MM.1S (cell line): ENCODE results near the gene CYP24A1.

ENCODE experiments used
- DNase-seq: peaks from one replicate; pipeline ENCODE4 v3.0.0-alpha.2; 2015
- H2AFZ ChIP-seq: fragments of 300-600 bp; sonication (generic); 2 replicates; pipeline ENCODE4 v1.6.0; 2016; ENCODE audit warnings: antibody characterized with exemption, low read length
- H3F3A ChIP-seq: fragments of 300-600 bp; sonication (generic); 2 replicates; pipeline ENCODE4 v1.6.1; 2016; ENCODE audit warnings: mild to moderate bottlenecking, antibody characterized with exemption, low read length, moderate library complexity, mixed read lengths; ENCODE audit not compliant: insufficient read depth
- H3K27ac ChIP-seq: fragments of 300-600 bp; sonication (generic); 2 replicates; pipeline ENCODE4 v1.5.1; 2016; ENCODE audit warnings: mild to moderate bottlenecking, low read length
- H3K27me3 ChIP-seq: fragments of 300-600 bp; sonication (generic); replicated peaks from 2 replicates; pipeline ENCODE4 v1.6.0; 2016; ENCODE audit warnings: low read length; ENCODE audit not compliant: insufficient read depth
- H3K36me3 ChIP-seq: fragments of 300-600 bp; sonication (generic); replicated peaks from 2 replicates; pipeline ENCODE4 v1.6.1; 2016; ENCODE audit warnings: mild to moderate bottlenecking, low read length, mixed read lengths; ENCODE audit not compliant: insufficient read depth
- H3K4me1 ChIP-seq: fragments of 300-600 bp; sonication (generic); 2 replicates; pipeline ENCODE4 v1.6.1; 2016; ENCODE audit warnings: low read length, mixed read lengths
- H3K4me2 ChIP-seq: fragments of 300-600 bp; sonication (generic); 2 replicates; pipeline ENCODE4 v1.6.0; 2016; ENCODE audit warnings: low read depth, low read length
- H3K4me3 ChIP-seq: fragments of 300-600 bp; sonication (generic); 2 replicates; pipeline ENCODE4 v1.5.1; 2016; ENCODE audit warnings: low read length, mixed read lengths
- H3K79me2 ChIP-seq: fragments of 300-600 bp; sonication (generic); 2 replicates; pipeline ENCODE4 v1.6.1; 2016; ENCODE audit warnings: mixed run types, low read length, mixed read lengths
- H3K9ac ChIP-seq: fragments of 300-600 bp; sonication (generic); 2 replicates; pipeline ENCODE4 v1.6.1; 2016; ENCODE audit warnings: low read length, mixed read lengths
- H3K9me2 ChIP-seq: fragments of 300-600 bp; sonication (generic); replicated peaks from 2 replicates; pipeline ENCODE4 v1.6.1; 2016; ENCODE audit warnings: mild to moderate bottlenecking, low read length, mixed read lengths; ENCODE audit not compliant: insufficient read depth
- H3K9me3 ChIP-seq: fragments of 300-600 bp; sonication (generic); replicated peaks from 2 replicates; pipeline ENCODE4 v1.6.1; 2016; ENCODE audit warnings: mild to moderate bottlenecking, low read length, mixed read lengths; ENCODE audit not compliant: insufficient read depth
- H4K20me1 ChIP-seq: fragments of 300-600 bp; sonication (generic); 2 replicates; pipeline ENCODE4 v1.6.1; 2016; ENCODE audit warnings: mild to moderate bottlenecking, low read length, moderate library complexity, mixed read lengths; ENCODE audit not compliant: insufficient read depth
- CTCF ChIP-seq: fragments of 300-600 bp; sonication (generic); IDR thresholded peaks from 2 replicates; pipeline ENCODE4 v1.5.1; 2016; ENCODE audit warnings: antibody characterized with exemption, low read length, mixed read lengths
- EZH2 ChIP-seq: fragments of 300-600 bp; sonication (generic); optimal IDR thresholded peaks from 2 replicates; pipeline ENCODE3; 2017; ENCODE audit warnings: low read depth, mild to moderate bottlenecking, antibody characterized with exemption, low read length, mixed read lengths
- EZH2phosphoT487 ChIP-seq: fragments of 300-600 bp; sonication (generic); IDR thresholded peaks from 2 replicates; pipeline ENCODE4 v1.6.1; 2018; ENCODE audit warnings: antibody characterized with exemption, low read length

The CYP24A1 gene

GRCh38 chr20:54163402-54163801 is 10.4 kb downstream of the CYP24A1 start:
- Histone ChIP-seq H3K4me3 (no peak overlapping the region), H2AFZ (no peak overlapping the region), H3K4me1 (no peaks in the 10 kb centered on the region), H3F3A (no peaks in the 10 kb centered on the region), H3K27ac (no peak overlapping the region), H4K20me1 (no peaks in the 10 kb centered on the region), H3K36me3 (no peaks in the 10 kb centered on the region), H3K9ac (no peak overlapping the region), H3K4me2 (no peak overlapping the region), H3K9me2 (no peaks in the 10 kb centered on the region), H3K9me3 (no peaks in the 10 kb centered on the region), H3K79me2 (no peaks in the 10 kb centered on the region), H3K27me3 (no peaks in the 10 kb centered on the region)
- no peak for DNase-seq
- TF ChIP-seq CTCF (no peak), EZH2 (no peak), EZH2phosphoT487 (no peak)

GRCh38 chr20:54162378-54163009 is 11.3 kb downstream of the CYP24A1 start:
- Histone ChIP-seq H3K9ac (no peak overlapping the region), H3K4me3 (no peak overlapping the region), H3K79me2 (no peaks in the 10 kb centered on the region), H4K20me1 (no peaks in the 10 kb centered on the region), H3K9me3 (no peaks in the 10 kb centered on the region), H3K36me3 (no peaks in the 10 kb centered on the region), H3K4me2 (no peak overlapping the region), H3K27me3 (no peaks in the 10 kb centered on the region), H3K4me1 (no peaks in the 10 kb centered on the region), H3F3A (no peaks in the 10 kb centered on the region), H2AFZ (no peak overlapping the region), H3K27ac (no peak overlapping the region), H3K9me2 (no peaks in the 10 kb centered on the region)
- TF ChIP-seq EZH2 (no peak), EZH2phosphoT487 (no peak), CTCF (no peak)
- no peak for DNase-seq

GRCh38 chr20:54161821-54162149 is 12.0 kb downstream of the CYP24A1 start:
- no peaks in the 10 kb centered on the region for H3K36me3 ChIP-seq
- H3K4me1 ChIP-seq: no peaks in the 10 kb centered on the region
- no peak overlapping the region for H3K4me2 ChIP-seq
- H3K9ac ChIP-seq: no peak overlapping the region
- no peaks in the 10 kb centered on the region for H3K79me2 ChIP-seq
- H3K4me3 ChIP-seq: no peak overlapping the region
- H3K9me3 ChIP-seq: no peaks in the 10 kb centered on the region
- no peak for DNase-seq
- TF ChIP-seq CTCF: no peak
- no peak for TF ChIP-seq EZH2phosphoT487
- TF ChIP-seq EZH2: no peak
- no peaks in the 10 kb centered on the region for H4K20me1 ChIP-seq
- H3K9me2 ChIP-seq: no peaks in the 10 kb centered on the region
- no peaks in the 10 kb centered on the region for H3K27me3 ChIP-seq
- no peak overlapping the region for H3K27ac ChIP-seq
- H3F3A ChIP-seq: no peaks in the 10 kb centered on the region
- H2AFZ ChIP-seq: no peak overlapping the region
